Measurements from ENCODE around the gene TSPY8.
"Not testable (repeated sequence)": the region's sequence is repeated elsewhere in the genome, so short reads cannot be mapped to it uniquely, and the experiment has no call there.

The TSPY8 gene, protein sequence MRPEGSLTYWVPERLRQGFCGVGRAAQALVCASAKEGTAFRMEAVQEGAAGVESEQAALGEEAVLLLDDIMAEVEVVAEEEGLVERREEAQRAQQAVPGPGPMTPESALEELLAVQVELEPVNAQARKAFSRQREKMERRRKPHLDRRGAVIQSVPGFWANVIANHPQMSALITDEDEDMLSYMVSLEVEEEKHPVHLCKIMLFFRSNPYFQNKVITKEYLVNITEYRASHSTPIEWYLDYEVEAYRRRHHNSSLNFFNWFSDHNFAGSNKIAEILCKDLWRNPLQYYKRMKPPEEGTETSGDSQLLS
- 0 reads per million in 18 experiments for total RNA-seq

DNA sequence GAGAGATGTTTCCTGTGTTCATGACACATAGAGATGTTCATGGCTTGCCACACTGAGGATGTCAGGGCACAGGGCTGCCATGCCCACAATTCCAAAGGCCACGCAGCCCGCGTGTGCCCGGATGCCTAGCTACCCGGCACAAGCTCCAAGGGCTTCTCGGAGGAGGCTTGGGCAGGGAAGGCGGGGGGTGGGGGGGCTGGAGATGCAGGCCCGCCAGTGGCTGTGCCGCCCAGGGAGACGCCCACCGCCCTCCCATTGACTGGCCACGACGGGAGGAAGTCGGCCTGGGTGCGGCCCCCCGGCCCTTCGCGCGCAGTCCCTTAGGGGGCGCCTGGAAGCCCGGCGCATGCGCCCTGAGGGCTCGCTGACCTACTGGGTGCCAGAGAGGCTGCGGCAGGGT is at the start of gene TSPY8:
Gene TSPY8 (plus strand): TSS at position 301 of the 400 bp plus-strand sequence. CDS start 46 bp downstream, at position 347.
- DNase-seq, result not testable (repeated sequence)

DNA sequence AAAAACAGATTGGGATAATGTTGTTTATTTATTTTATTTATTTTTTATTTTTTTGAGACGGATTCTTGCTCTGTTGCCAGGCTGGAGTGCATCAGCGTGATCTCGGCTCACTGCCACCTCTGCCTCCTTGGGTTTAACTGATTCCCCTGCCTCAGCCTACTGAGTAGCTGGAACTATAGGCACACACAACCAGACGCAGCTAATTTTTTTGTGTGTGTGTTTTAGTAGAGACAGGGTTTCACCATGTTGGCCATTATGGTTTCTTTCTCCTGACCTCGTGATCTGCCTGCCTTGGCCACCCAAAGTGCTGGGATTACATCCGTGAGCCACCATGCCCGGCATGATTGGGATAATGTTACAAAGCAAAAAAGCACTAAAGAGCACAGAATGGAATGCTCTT is 36.6 kb upstream of the TSPY8 start:
- no peak for DNase-seq

DNA sequence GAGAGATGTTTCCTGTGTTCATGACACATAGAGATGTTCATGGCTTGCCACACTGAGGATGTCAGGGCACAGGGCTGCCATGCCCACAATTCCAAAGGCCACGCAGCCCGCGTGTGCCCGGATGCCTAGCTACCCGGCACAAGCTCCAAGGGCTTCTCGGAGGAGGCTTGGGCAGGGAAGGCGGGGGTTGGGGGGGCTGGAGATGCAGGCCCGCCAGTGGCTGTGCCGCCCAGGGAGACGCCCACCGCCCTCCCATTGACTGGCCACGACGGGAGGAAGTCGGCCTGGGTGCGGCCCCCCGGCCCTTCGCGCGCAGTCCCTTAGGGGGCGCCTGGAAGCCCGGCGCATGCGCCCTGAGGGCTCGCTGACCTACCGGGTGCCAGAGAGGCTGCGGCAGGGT is 20.4 kb upstream of the TSPY8 start, which contains the start of gene TSPY4:
Gene TSPY4 (plus strand): TSS at position 301 of the 400 bp plus-strand sequence. CDS start 46 bp downstream, at position 347.
- not testable (repeated sequence) for DNase-seq

DNA sequence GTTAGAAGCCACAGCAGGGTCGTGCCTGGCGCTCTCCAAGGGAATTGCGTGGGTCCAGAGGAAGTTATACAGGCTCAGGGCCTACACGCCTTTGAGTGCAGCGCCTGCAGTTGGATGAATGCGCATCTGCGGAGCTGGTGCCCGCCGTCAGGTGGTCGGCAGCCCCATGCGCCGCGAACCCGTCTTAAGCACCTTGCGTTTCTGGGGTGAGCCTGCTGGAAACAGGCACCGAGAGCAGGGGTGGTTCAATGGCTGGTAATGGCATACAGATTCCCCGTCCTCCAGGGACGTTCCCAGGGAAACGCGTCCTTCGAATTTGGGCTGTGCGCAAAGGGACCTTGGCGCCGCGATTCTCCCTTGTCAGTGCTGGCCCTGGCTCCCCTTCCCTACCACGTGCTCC is 38.9 kb downstream of the TSPY8 start:
- not testable (repeated sequence) for DNase-seq

DNA sequence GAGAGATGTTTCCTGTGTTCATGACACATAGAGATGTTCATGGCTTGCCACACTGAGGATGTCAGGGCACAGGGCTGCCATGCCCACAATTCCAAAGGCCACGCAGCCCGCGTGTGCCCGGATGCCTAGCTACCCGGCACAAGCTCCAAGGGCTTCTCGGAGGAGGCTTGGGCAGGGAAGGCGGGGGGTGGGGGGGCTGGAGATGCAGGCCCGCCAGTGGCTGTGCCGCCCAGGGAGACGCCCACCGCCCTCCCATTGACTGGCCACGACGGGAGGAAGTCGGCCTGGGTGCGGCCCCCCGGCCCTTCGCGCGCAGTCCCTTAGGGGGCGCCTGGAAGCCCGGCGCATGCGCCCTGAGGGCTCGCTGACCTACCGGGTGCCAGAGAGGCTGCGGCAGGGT is 40.5 kb downstream of the TSPY8 start, which contains the start of gene TSPY3:
Gene TSPY3 (plus strand): TSS at position 301 of the 400 bp plus-strand sequence. CDS start 46 bp downstream, at position 347.
- DNase-seq, result not testable (repeated sequence)
